Stimulated activated CD8-positive, alpha-beta memory T cell treated with anti-CD3 and anti-CD28 coated beads, Interleukin-12 subunit alpha, Interleukin-12 subunit beta, amount 100 ng/mL, for 4 hours (primary cell): ENCODE results near the gene PNMA8A.

Experiments
- DNase-seq: peaks from one replicate; pipeline ENCODE4 v3.0.0-alpha.2; 2020; ENCODE audit warnings: low read depth

PNMA8A gene

GRCh38 chr19:46491975-46492682 is 20.8 kb upstream of the PNMA8A start:
- no peak for DNase-seq

DNA sequence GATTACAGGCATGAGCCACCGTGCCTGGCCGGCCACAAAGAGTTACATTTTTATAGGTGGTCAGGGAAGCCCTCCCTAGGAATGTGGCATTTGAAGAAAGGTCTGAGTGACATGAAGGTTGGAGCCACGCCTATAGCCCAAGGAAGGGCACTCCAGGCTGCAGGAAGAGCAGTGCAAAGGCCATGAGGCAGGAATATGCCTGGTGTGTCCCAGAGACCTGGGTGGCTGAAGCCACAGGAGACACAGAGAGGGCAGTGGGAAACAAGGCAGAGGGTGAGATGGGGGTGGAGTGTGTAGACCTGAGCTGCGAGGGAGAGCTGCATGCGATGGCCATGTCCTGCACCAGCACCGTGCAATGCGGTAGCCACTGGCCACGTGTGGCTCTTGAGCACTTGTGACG is 19.4 kb upstream of the PNMA8A start:
- no peak for DNase-seq

- no peak for DNase-seq
Measured at GRCh38 chr19:46489445-46490272, 18.3 kb upstream of the PNMA8A start.

GRCh38 chr19:46488551-46488950 is 17.2 kb upstream of the PNMA8A start:
- DNase-seq = no peak

- DNase-seq = peak; percentile 42
Measured at GRCh38 chr19:46487802-46488445, 16.6 kb upstream of the PNMA8A start.

- no peak for DNase-seq
Measured at GRCh38 chr19:46487178-46487801, 15.9 kb upstream of the PNMA8A start.

DNA sequence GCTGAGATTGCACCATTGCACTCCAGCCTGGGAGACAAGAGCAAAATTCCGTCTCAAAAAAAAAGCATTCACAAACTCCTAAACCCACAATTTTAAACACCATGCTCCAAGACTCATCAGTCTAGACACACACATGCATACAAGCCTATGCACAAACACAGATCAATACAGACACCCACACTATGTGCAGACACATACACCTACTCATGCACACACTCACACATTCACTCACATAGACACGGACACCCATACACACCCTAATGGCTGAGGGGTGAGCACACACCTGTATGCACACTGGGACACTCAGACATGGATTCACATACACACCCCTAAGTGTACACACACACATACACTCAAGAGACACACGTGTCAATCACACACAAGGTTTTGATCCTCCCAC is 15.0 kb upstream of the PNMA8A start:
- no peak for DNase-seq

GRCh38 chr19:46484656-46485055 is 13.3 kb upstream of the PNMA8A start:
- no peak for DNase-seq

- DNase-seq = no peak
Measured at GRCh38 chr19:46482631-46483030, 11.3 kb upstream of the PNMA8A start.

- DNase-seq = no peak
Measured at GRCh38 chr19:46481947-46482346, 10.6 kb upstream of the PNMA8A start.

DNA sequence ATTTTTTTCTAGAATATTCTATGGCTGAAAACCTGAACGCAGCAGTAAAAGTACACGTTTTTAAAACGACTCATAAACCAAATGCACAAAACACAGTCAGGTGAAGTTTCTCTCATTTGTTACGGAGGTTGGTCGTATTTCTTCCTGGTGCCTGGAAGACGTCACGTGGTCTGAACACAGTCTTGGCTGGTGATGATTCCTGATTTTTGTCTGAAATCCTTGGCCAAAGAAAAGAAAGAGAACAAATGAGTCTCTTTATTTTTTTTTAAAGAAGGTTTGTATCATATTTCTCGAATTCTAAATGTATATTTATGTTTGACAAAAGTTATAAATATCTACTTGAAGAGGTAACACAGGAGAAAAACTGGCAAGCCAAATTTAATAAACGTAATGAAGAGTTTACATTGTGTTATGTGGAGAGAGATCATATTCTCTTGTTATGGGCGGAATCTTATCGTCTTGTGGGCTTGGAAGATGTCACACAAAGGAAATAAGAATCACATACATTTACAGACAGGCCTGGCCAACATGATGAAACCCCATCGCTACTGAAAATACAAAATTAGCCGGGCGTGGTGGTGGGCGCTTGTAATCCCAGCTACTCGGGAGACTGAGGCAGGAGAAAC is 10.0 kb upstream of the PNMA8A start:
- DNase-seq = no peak

- no peak for DNase-seq
Measured at GRCh38 chr19:46480415-46480814, 9.1 kb upstream of the PNMA8A start.

DNA sequence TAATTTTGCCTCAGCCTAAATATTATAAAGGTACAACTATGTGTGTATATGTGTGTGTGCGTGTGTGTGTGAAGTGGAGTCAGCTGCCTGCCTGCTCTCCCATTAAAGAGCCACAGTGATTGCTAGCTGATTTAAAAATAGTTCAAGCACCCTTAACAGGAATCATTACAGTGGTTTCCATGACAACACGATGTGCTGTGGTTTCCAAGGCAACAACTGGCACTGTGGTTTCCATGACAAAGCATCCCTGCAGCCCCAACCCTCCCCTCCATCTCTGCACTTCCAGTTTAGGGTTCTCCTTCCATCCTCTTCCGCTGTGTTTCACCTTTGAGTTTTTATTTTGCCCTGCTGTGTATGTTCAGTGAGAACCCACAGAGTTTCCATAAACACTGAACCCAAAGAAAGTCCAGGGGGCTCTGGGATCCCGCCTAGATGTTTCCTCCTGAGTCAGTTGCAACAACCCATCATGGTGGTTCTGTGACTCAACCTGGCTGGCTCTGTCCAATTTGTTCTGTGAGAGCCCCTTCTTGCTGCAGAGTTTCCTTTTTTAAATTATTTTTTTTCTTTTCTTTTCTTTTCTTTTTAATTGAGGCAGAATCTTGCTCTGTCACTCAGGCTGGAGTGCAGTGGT is 7.1 kb upstream of the PNMA8A start:
- DNase-seq = no peak

DNA sequence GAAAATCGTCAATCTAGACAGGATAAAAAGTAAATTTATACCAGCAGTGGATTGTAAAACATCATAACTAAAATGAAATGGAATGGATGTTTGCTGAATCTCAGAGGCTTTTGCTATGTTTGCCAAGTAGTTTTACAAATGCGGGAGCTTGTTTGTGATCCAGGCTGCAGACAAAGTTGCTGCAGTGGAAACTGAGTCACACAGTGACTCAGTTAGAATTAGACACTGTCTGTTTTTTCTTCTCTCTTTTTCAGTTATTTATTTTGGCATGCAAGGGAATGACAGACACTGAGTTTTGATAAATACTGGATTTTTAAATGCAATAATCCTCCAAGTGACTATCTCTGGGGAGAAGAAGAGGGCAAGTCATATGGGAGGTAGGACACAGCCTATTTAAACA is 4.6 kb upstream of the PNMA8A start:
- DNase-seq = no peak

GRCh38 chr19:46474211-46474610 is 2.8 kb upstream of the PNMA8A start:
- no peak for DNase-seq

DNA sequence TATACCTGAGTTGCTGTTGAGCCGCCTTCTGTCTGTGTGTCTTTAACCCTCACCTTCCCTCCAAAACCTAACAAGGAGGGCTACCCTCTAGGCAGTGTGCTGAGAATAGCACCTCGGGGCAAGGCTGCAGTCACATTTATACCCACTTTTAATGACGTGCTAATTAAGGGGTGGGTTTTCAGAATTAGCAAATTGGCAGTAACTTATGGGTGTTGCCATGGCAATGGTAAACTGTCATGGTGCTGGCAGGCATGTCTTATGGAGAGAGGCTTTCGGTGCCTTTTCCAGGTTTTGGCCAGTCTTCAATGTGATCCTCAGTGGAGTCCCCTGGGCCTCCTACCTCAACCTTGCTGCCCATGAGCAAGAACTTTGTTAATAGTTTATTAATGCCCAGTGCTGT is 1.2 kb upstream of the PNMA8A start:
- no peak for DNase-seq

DNA sequence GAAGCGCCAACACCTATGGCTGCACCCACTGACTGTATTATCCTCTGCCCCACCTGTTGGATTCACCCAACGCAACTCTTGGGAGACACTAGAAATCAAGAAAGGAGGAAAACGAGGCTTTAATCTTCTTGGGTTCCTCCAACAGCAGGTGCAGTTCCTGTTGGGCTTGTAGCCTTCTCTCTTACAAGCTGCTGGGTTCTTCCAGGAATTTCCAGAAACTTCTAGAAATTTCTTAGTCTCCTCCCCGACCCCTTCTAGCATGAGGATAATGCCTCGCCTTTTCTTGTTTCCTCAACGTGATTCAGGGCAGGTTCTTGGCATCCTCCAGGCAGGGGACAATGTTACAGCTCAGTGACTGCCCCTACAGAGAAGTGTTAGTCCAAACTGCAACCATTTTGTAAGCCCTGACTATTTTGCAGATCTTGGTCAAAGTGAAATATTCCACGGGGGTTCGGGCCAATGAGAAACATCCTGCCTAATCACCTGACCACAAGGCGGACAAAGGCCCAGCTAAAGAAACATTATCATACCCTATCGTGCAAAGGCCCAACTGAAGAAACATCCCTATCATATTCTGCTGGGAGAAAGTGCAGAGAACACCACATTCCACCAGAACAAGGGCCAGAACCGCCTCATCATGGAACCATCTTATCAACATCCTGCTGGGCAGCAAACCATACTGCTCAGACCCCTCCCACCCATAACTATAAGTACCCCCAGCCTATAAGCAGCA is 614 bp upstream of the PNMA8A start:
- DNase-seq = no peak

GRCh38 chr19:46470376-46470775 is 987 bp downstream of the PNMA8A start:
- DNase-seq = no peak

DNA sequence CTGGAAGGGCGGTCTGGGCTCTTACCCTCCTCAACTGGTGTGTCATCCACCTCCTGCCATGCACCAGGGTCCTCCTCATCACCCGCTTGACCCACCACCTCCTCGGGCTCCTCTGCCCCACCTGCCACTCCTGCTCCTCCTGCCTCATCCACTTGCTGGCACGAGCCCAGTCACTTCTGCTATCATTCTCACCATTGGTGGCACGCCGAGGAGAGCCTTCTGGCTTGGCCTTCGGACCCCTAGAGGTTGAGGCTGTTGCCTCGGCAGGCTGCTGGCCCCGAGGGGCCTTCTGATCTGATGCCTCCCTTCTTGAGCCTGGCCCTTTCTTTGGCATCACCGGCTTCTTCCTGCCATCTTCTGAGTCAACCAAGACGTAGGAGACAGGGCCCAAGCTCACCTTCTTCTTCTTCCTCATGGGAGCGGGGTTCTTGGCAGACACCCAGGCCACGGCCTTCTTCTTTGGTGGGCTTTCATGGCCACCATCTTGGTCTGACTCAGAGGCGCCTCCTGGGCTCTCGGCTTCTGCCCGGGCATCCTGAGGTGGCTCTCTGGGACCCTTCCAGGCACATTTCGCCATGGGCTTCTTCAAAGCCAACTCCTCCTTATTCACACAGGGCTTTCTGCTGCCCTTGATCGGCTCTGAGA is 1.7 kb downstream of the PNMA8A start:
- DNase-seq = no peak

GRCh38 chr19:46466536-46467196 is 4.7 kb downstream of the PNMA8A start:
- no peak for DNase-seq
